MG63 (cell line): ENCODE results near the gene VWA3B. TPM values are rescaled to one million over a fixed set of nuclear protein-coding genes. Genes with fewer than 3 reads are reported as not detected.
"Not testable (repeated sequence)": the region's sequence is repeated elsewhere in the genome, so short reads cannot be mapped to it uniquely, and the experiment has no call there.

Experiments used
- DNase-seq: peaks from one replicate; pipeline ENCODE4 v3.0.0-alpha.2; 2020
- H3K27me3 ChIP-seq: fragments of 250-450 bp; sonication (Bioruptor Pico); 2 replicates; pipeline ENCODE4 v1.5.1; 2020; ENCODE audit warnings: mild to moderate bottlenecking, moderate library complexity
- H3K36me3 ChIP-seq: fragments of 250-450 bp; sonication (Bioruptor Pico); 2 replicates; pipeline ENCODE4 v1.5.1; 2020; ENCODE audit warnings: mild to moderate bottlenecking, moderate library complexity
- H3K4me3 ChIP-seq: fragments of 250-450 bp; sonication (Bioruptor Pico); 2 replicates; pipeline ENCODE4 v1.5.1; 2020; ENCODE audit warnings: mild to moderate bottlenecking, moderate library complexity
- H3K9me3 ChIP-seq: fragments of 250-450 bp; sonication (Bioruptor Pico); 2 replicates; pipeline ENCODE4 v1.5.1; 2020; ENCODE audit warnings: mild to moderate bottlenecking, moderate library complexity
- total RNA-seq: library from RNA; depleted of rRNA; stranded (reverse); fragments of >200 nt; shearing (Covaris generic); gene quantifications from 2 replicates; pipeline ENCODE4 v1.2.3, GENCODE V29; 2014; ENCODE audit warnings: low replicate concordance

Gene VWA3B
- total RNA-seq, 1 experiment from 2014 or later = not detected

GRCh38 chr2:98078701-98079100, 8.3 kb upstream of the VWA3B start:
- Histone ChIP-seq H3K27me3 (no peaks in the 10 kb centered on the region), H3K36me3 (no peaks in the 10 kb centered on the region), H3K4me3 (no peak overlapping the region), H3K9me3 (no peaks in the 10 kb centered on the region)
- DNase-seq = no peak

GRCh38 chr2:98084151-98084868, 2.7 kb upstream of the VWA3B start:
- Histone ChIP-seq H3K27me3 (peaks cover 3% of the 10 kb centered on the region; the same call in 1 of the 2 replicates), H3K36me3 (no peaks in the 10 kb centered on the region), H3K9me3 (no peaks in the 10 kb centered on the region), H3K4me3 (no peak overlapping the region)
- DNase-seq = no peak

- DNase-seq = no peak
- Histone ChIP-seq H3K27me3 (peaks cover 3% of the 10 kb centered on the region; the same call in 1 of the 2 replicates), H3K9me3 (no peaks in the 10 kb centered on the region), H3K4me3 (no peak overlapping the region), H3K36me3 (no peaks in the 10 kb centered on the region)
Observed at GRCh38 chr2:98084869-98085238, 2.1 kb upstream of the VWA3B start.

GRCh38 chr2:98085649-98086048, 1.3 kb upstream of the VWA3B start:
- DNase-seq = no peak
- Histone ChIP-seq H3K36me3 (no peaks in the 10 kb centered on the region), H3K4me3 (no peak overlapping the region), H3K9me3 (no peaks in the 10 kb centered on the region), H3K27me3 (peaks cover 3% of the 10 kb centered on the region; the same call in 1 of the 2 replicates)

- H3K36me3 ChIP-seq = no peaks in the 10 kb centered on the region
- H3K27me3 ChIP-seq = peaks cover 3% of the 10 kb centered on the region; the same call in 1 of the 2 replicates
- DNase-seq = no peak
- H3K9me3 ChIP-seq = no peaks in the 10 kb centered on the region
- H3K4me3 ChIP-seq = no peak overlapping the region
Observed at GRCh38 chr2:98087447-98088020, 567 bp downstream of the VWA3B start.

GRCh38 chr2:98088261-98088660, 1.3 kb downstream of the VWA3B start:
- Histone ChIP-seq H3K9me3 (no peaks in the 10 kb centered on the region), H3K27me3 (peaks cover 3% of the 10 kb centered on the region; the same call in 1 of the 2 replicates), H3K4me3 (no peak overlapping the region), H3K36me3 (no peaks in the 10 kb centered on the region)
- DNase-seq = no peak

GRCh38 chr2:98089941-98090340, 3.0 kb downstream of the VWA3B start:
- no peaks in the 10 kb centered on the region for H3K36me3 ChIP-seq
- H3K4me3 ChIP-seq = no peak overlapping the region
- no peaks in the 10 kb centered on the region; the same call in 1 of the 2 replicates for H3K27me3 ChIP-seq
- H3K9me3 ChIP-seq = no peaks in the 10 kb centered on the region
- DNase-seq = no peak

GRCh38 chr2:98090951-98091350, 4.0 kb downstream of the VWA3B start:
- Histone ChIP-seq H3K27me3 (no peaks in the 10 kb centered on the region), H3K36me3 (no peaks in the 10 kb centered on the region), H3K9me3 (peaks cover 6% of the 10 kb centered on the region), H3K4me3 (no peak overlapping the region)
- DNase-seq = no peak

- Histone ChIP-seq H3K9me3 (peaks cover 6% of the 10 kb centered on the region), H3K4me3 (no peak overlapping the region), H3K27me3 (no peaks in the 10 kb centered on the region), H3K36me3 (no peaks in the 10 kb centered on the region)
- no peak for DNase-seq
Observed at GRCh38 chr2:98091738-98092137, 4.8 kb downstream of the VWA3B start.

- Histone ChIP-seq H3K9me3 (peaks cover 6% of the 10 kb centered on the region), H3K4me3 (no peak overlapping the region), H3K36me3 (no peaks in the 10 kb centered on the region), H3K27me3 (no peaks in the 10 kb centered on the region)
- DNase-seq = no peak
Observed at GRCh38 chr2:98093146-98093545, 6.2 kb downstream of the VWA3B start.

- Histone ChIP-seq H3K27me3 (no peaks in the 10 kb centered on the region), H3K4me3 (no peak overlapping the region), H3K9me3 (peaks cover 6% of the 10 kb centered on the region), H3K36me3 (no peaks in the 10 kb centered on the region)
- DNase-seq = no peak
Observed at GRCh38 chr2:98093611-98094010, 6.6 kb downstream of the VWA3B start.

GRCh38 chr2:98099939-98100743, 13.2 kb downstream of the VWA3B start:
- Histone ChIP-seq H3K9me3 (peaks cover 8% of the 10 kb centered on the region), H3K27me3 (no peaks in the 10 kb centered on the region), H3K4me3 (no peak overlapping the region), H3K36me3 (no peaks in the 10 kb centered on the region)
- DNase-seq = no peak

- not testable (repeated sequence) for H3K36me3 ChIP-seq, H3K27me3 ChIP-seq, DNase-seq, H3K9me3 ChIP-seq, H3K4me3 ChIP-seq
Observed at GRCh38 chr2:98102315-98102714, 15.3 kb downstream of the VWA3B start.

- Histone ChIP-seq H3K4me3 (no peak overlapping the region), H3K9me3 (peaks cover 2% of the 10 kb centered on the region), H3K36me3 (no peaks in the 10 kb centered on the region), H3K27me3 (no peaks in the 10 kb centered on the region)
- no peak for DNase-seq
Observed at GRCh38 chr2:98102878-98103277, 15.9 kb downstream of the VWA3B start.

- Histone ChIP-seq H3K27me3 (no peaks in the 10 kb centered on the region), H3K9me3 (peaks cover 2% of the 10 kb centered on the region), H3K4me3 (no peak overlapping the region), H3K36me3 (no peaks in the 10 kb centered on the region)
- no peak for DNase-seq
Observed at GRCh38 chr2:98108110-98108509, 21.1 kb downstream of the VWA3B start.

GRCh38 chr2:98110741-98111140, 23.8 kb downstream of the VWA3B start:
- no peak overlapping the region for H3K4me3 ChIP-seq
- no peaks in the 10 kb centered on the region for H3K27me3 ChIP-seq
- H3K36me3 ChIP-seq = no peaks in the 10 kb centered on the region
- no peaks in the 10 kb centered on the region for H3K9me3 ChIP-seq
- DNase-seq = no peak

GRCh38 chr2:98114643-98115330, 27.8 kb downstream of the VWA3B start:
- H3K36me3 ChIP-seq = no peaks in the 10 kb centered on the region
- no peaks in the 10 kb centered on the region for H3K9me3 ChIP-seq
- no peaks in the 10 kb centered on the region for H3K27me3 ChIP-seq
- DNase-seq = no peak
- H3K4me3 ChIP-seq = no peak overlapping the region
